ENCODE data around the gene COPG1.
"Not testable (repeated sequence)": the region's sequence is repeated elsewhere in the genome, so short reads cannot be mapped to it uniquely, and the experiment has no call there.

The COPG1 gene

DNA sequence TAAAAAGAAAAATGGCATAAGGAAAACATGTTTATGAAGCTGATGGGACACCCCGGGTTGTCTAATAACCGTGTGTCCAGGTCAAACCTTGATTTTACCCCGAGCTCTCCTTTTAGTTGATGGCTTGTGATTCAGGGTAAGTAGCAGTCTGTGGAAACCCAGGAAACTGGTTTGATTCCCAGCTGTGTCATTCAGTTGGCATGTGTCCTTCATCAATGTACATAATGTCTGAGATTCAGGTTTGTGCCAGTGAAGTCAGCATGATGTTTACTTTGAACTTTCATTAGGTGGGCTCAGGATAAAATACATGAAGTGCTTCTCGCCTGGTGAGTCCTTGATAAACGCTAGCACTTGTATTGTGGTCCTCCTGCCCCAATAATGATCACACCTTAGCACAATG is 4.3 kb upstream of the COPG1 start:
- DNase-seq (ENCODE audit: low spot score), result no peak

DNA sequence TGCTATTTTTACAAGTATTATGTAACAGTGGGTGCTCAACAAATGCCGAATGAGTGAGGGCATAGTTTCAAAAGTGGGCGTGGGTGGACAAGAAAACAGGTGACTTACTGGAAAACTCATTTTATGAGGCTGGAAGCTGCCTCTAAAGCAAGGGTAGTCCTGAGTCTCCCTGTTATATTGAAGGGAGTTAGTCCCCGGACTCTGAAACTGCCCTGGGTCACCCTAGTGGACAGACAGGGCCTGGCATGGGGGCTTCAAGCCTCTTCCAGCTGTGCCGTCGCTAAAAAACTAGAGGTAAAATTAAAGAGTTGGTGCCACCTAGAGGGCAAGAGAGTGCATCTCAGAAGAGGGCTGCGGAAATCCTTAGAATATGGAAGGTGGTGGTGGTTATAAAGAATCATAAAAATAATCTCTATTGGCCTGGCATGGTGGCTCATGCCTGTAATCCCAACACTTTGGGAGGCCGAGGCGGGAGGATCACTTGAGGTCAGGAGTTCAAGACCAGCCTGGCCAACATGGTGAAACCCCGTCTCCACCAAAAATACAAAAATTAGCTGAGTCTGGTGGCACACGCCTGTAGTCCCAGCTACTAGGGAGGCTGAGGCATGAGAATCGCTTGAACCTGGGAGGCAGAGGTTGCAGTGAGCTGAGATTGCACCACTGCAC is 3.6 kb upstream of the COPG1 start:
- peak; percentile 92 for DNase-seq (ENCODE audit: low spot score)

DNA sequence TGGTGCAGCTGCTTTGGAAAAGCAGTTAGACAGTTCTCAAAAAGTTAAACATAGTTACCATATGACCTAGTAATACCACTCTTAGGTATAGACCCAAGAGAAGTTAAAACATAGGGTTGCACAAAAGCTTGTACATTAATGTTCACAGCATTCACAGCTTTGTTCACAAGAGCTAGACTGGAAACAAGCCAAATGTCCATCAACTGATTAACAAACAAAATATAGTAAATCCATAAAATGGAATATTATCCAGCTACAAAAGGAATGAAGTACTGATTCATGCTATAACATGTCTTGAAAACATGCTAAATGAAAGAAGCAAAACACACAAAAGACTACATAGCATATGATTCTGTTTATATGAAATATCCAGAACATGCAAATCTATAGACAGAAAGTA is 2.8 kb upstream of the COPG1 start:
- DNase-seq (ENCODE audit: low spot score), result no peak

DNA sequence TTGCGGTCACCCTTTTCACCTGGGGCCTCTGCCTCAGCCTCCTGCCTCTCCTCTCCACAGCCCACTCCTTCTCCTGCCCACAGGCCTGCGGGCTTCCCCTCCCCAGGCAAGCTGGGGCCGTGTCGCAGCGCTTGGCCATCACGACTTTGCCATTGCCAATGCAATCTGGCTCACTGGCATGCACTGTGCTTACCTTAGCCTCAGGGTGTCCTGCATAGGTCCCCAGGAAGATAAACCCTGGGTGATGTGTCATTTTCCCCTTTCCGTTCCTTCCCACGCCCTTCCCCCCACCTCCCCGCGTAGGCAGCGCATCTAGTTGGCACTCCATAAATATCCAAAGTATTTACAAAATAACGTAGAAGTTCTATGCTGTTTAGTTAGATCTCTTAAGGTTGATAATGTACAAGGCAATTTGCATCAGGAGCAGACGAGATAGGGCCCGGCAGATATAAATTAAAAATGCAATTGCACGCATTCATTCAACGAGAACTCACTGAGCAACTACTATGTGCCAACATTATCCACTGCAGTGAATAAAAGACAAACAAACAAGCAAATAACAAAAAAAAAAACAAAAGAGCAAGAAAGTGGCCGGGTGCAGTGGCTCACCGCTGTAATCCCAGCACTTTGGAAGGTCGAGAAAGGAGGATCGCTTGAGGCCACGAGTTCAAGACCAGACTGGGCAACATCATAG is 973 bp upstream of the COPG1 start:
- DNase-seq (ENCODE audit: low spot score), result no peak

DNA sequence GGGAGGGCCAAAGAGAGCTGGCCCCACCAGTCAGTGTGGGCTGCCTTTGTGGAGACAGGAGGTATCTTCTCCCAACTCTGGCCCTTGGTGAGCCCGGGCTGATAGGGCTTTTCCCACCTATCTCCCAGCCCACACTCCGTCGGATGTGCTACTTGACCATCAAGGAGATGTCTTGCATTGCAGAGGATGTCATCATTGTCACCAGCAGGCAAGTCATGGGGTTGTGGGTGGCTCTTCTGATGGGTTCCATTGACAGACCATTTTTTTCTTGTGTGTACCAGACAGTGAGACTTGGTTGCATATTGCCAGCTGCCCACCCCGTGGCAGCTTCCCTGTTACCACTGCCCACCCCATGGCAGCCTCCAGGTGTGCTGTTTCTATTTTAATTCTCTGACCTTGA is 3.3 kb downstream of the COPG1 start:
- DNase-seq (ENCODE audit: low spot score), result no peak

DNA sequence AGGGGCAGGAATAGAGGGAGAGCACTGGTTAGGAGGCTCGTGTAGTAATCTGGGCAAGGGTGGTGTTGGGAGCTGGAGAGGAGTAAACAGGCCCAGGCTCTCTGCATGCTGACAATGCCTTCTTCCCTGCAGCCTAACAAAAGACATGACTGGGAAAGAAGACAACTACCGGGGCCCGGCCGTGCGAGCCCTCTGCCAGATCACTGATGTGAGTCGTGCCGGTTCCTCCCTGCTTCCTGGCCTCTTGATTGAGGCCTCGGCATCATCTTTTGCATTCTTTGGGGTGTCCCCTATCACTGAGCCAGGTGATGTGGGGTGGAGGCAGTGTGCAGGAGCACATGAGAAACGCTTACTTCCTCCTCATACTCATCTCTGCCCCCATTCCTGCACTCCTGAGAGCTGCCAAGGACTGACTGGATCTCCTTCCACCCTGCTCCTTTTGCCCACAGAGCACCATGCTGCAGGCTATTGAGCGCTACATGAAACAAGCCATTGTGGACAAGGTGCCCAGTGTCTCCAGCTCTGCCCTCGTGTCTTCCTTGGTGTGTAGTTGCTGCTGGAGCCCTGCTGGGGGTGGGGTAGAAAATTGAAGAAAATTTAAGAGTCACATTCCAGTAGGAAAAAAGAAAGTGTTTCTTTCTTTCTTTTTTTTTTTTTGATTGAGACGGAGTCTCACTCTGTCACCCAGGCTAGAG is 5.3 kb downstream of the COPG1 start:
- peak; percentile 86 for DNase-seq (ENCODE audit: low spot score)

DNA sequence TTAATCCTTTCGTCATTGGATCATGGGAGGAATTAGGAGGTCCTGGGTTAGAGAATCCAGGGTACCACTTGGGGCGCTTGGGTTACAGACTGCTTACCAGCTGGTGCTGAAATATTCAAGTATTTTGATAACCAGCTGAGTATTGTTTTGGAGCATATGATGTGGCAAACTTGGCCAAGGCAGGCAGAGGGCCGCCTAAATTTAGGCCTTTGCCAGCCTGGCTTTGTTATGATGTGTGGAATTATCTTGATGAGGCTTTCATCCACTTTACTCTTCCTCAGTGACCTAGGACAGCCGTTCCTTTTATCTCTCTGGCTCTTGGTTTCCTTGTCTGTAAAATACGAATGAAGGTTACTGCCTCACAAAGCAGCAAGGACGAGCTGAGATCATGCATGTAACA is 6.9 kb downstream of the COPG1 start:
- DNase-seq (ENCODE audit: low spot score), result no peak

DNA sequence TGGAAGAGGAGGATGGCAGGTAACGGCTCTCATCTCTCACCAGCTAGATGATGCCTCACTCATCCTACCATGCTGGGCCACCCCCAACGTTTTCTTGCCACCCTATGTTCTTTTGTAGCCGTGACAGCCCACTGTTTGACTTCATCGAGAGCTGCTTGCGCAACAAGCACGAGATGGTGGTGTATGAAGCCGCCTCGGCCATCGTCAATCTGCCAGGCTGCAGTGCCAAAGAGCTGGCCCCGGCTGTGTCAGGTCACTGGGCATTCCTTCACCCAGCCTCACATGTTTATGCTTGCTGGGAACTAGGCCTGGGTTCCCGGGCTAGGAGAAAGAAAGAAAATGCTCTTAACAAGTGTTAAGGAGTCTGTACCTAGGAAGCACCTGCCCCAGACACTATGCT is 8.2 kb downstream of the COPG1 start:
- no peak for DNase-seq (ENCODE audit: low spot score)

DNA sequence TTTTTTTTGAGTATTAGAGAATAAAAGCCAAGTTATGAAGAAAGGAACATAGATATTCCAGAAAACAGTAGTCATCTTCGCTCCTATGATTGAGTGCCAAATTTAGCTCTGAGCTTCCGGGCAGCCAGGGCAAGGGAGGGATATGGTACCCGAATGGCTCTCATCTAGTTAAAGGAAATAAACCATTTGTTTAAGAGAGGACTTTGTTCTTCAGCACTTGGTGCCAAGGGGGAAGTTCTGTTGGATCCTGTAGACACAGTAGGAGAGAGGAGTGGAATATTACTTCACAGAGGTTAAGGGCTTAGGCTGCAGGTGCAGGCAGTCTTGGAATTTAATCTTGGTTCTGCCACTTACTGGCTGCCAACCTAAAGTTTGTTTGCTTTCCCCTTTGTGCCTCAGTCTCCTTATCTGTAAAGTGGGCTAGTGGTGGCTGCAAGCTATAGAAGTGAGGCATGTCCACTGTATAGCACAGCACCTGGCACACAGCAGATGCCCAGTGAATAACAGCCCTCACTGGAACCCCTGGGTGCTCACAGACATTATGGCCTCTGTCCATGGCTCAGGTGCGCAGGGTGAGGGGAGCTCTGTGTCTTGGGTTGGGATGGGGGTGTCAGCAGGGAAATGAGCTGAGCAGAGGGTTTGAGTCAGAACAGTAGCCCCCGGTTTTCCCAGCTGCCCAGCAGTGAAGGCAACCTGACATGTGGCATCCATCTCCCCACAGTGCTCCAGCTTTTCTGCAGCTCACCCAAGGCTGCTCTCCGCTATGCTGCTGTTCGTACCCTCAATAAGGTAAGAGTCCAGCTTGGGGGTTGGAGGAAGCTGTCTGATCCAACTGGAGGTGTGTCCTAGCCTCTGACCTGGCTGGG is 10.4 kb downstream of the COPG1 start:
- DNase-seq (ENCODE audit: low spot score), result no peak

DNA sequence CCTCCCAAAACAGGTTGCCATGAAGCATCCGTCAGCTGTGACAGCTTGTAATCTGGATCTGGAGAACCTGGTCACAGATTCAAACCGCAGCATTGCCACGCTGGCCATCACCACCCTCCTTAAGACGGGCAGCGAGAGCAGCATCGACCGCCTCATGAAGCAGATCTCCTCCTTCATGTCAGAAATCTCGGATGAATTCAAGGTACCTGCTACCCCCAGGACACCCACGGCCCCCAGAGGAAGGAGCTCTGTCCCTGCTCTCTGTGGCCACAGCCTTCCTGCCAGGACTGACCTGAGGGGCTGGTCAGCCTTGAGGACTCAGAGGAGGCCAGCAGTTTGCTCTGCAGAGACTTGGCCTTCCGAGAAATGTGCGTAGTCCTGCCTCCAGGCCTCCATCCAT is 11.2 kb downstream of the COPG1 start:
- no peak for DNase-seq (ENCODE audit: low spot score)

DNA sequence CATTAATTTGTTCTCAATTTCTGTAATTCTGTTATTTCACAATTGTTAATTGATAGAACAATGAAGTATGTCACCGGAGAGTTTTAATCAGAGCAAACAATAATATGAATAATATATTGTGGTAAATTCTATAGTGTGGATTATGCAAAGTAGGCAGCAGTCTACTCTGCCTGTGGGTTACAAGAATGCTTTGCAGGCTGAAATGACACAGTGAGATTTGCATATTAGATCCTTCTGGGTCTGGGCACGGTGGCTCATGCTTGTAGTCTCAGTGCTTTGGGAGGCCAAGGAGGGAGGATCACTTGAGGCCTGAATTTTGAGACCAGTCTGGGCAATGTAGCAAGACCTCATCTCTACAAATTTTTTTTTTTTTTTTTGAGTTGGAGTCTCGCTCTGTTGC is 12.5 kb downstream of the COPG1 start:
- DNase-seq (ENCODE audit: low spot score), result no peak

DNA sequence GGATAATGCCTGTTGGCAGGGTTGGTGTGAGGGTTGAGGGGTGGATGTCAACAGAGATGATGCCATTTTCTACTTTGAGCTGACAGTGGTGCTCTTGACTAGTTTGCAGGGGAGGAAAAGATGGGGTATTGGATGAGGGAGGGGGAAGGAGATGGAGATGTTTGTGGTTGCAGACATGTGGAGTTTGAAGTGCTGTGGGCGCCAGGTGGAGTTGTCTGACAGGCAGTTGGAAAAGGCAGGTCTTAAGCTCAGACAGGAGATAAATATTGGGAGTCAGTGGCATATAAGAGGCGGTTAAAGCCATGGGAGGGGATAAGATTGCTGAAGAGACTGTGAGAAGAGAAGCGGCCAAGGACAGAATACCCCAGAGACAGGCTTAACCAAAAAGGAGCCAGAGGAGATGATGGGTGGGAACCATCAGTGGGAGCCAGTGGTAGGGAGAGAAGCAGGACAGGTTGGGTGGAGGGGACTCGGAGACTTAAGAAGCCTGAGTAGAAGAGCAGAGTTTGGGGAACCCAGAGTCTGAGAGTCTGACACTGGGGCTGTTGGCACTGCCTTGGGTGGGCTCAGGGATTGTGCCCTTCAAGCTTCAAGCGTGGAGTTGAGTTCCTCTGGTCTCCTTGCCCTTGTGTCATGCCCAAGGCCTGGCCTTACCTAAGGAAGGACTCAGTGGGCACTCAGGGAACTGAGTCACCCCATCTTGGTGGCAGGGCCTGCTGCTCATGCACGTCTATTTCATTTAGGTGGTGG is 13.9 kb downstream of the COPG1 start:
- no peak for DNase-seq (ENCODE audit: low spot score)

DNA sequence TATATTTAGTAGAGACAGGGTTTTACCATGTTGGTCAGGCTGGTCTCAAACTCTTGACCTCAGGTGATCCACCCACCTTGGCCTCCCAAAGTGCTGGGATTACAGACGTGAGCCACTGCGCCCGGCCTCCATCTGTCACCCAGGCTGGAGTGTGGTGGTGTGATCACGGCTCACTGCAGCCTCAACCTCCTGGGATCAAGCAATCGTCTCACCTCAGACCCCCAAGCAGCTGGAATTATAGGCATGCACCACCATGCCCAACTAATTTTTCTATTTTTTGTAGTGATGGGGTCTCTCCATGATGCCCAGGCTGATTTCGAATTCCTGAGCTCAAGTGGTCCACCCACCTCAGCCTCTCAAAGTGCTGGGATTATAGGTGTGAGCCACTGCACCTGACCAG is 15.6 kb downstream of the COPG1 start:
- DNase-seq (ENCODE audit: low spot score), result not testable (repeated sequence)

DNA sequence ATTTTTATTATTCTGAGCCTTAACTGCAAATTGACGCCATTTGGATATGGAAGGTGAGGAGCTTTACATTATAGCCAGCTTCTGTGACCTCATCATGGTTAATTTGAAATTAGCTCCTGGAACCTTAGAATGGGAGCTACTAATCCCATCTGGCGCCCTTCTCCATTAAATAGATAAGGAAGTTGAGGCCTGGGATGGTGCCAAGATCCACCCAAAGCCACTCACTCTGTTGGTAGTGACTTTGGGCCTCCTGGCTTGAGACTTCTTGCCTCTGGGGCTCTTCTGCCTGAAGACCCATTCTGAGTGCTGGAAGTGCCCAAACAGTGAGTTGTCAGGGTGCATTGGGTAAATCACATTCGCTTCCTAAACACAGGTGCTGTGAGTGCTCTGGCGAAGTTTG is 17.2 kb downstream of the COPG1 start:
- DNase-seq (ENCODE audit: low spot score), result no peak

DNA sequence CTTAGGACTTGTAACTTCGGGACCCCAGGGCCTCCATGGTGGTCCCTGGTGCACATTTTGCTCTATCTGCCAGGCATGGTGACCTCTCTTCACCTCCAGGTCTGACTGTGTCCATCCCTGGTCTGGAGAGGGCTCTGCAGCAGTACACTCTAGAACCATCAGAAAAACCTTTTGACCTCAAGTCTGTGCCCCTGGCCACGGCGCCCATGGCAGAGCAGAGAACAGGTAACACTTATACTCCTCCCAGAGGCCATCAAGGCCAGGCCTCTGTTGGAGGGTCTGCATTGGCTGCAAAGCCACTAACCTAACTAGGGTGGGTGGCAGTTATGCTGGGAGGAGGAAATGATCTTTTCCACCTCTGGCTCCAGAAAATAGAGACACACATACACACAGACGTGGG is 19.0 kb downstream of the COPG1 start:
- no peak for DNase-seq (ENCODE audit: low spot score)

DNA sequence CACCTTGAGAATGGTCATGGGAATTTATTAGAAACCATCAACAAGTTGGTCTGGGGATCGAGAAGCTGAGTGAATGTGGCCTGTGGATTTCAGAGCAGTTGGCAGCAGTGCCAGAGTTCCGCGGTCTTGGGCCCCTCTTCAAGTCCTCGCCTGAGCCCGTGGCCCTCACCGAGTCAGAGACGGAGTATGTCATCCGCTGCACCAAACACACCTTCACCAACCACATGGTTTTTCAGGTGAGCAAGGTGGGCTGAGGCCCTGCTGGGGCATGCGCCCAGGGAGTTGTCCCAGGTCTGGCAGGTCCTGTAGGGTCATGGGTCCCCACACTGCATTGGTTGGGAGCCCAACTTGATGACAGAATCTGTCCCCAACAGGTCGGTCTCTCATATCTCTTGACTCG is 22.3 kb downstream of the COPG1 start:
- no peak for DNase-seq (ENCODE audit: low spot score)

DNA sequence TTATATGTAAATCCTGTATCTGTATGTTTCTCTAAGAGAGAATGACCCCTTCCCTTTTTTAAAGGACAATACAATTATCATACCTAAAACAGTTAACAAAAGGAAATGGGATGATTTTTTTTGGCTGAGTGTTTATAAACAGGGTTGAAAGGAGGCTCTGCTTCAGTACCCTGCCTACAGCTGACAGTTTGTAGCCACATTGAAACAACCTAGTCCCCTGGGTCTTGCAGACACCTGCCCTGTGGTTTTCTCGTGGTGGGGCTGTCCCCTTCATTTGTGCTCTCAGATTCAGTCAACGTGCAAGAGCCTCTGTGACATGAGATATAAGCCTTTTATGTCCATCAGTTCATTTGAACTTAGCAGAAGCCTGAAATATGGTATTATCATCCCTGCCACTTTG is 27.0 kb downstream of the COPG1 start:
- no peak for DNase-seq (ENCODE audit: low spot score)

DNA sequence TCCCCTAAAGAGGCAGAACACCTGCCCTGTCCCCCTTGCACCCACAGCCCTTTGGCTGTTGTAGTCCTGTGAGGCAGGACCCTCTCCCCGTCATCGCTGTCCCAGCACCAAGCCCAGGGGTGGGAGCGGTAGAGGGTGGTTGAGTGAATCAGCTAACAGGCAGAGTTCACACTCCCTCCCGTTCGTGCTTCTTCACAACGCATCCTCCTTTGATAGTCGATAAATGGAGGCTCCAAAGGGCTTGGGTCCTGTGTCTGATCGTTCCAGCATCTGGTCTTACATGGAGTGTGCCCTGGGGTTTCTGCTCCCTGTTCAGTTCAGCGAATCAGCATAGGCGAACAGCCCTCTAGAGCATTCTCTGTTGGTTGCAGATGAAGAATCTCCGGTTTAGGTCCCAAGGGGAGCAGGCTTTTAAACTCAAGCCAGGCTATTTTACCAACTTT is 28.4 kb downstream of the COPG1 start:
- no peak for DNase-seq (ENCODE audit: low spot score)

DNA sequence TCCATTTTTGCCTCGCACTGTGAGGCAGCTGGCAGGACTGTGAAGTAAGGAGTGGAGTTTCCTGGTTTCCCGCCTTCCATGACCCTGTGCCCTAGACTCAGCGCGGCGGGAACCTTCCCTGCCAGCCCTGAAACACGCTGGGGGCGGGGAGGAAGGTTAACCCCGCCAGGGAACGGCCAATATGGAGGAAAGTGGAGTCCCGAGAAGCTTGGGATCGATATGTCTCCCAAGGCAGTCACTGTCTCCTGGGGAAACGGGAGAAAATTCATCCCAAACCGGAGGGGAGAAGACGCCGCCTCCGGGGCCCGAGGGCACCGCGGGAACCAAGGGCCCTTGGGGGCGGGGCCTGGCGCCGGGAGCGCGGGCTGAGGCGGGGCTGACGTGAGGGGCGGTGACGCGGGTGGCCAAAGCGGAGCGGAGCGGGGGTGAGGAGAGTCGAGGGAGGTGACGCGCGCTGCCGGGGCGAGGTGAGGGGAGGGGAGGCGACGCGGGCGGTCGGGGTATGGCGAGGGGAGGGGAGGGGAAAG is 29.1 kb downstream of the COPG1 start, which contains the start of gene HMCES:
Gene HMCES (plus strand): TSS at position 432 of the 527 bp plus-strand sequence. CDS start 863 bp downstream, outside the sequence.
- peak; percentile 88 for DNase-seq (ENCODE audit: low spot score)

DNA sequence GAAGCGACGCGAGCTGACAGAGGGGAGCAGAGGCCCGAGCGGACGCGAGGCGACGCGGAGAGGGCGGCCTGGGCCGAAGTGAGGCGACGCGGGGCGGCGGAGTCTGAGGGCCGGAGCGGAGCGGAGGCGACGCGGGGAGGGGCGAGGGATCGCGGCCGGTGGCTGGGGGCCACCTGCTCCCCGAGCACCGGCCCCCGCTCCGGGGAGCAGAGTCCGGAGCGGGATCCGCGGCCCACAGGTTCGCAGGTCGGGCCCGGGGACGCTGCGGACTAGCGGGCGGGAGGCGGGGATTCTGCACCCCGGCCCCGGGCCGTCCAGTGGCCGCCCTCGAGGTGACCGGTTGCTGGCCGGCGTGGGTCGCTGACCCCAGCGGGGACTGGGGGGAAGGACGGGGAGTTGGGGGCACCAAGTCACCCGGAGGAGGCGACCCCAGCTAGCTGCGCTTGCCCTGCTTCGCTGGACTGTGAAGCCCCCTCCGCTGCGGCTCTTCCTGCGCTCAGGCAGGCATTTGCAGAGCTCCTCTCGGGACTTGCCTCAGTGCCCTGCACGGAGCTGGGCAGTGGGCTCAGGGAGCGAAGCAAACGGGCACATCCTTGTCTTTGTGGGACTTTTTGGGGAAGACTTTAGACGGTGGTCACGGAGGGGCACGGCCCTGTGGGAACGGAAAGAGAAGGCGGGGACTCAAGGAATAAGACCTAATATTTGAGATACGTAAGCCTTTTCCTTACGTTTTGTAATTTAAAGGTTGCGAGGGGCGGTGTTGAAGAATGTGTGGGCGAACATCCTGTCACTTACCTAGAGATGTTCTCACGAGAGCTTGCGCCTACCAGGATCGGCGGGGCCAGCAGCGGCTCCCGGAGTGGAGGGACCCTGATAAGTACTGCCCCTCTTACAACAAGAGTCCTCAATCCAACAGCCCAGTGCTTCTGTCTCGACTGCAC is 29.8 kb downstream of the COPG1 start:
- peak; percentile 61 for DNase-seq (ENCODE audit: low spot score)
